ENCODE measurements around the gene UPF3B.
A peak's percentile ranks its signal among the peaks of the same experiment; 100 is the strongest.
"Not testable (repeated sequence)": the region's sequence is repeated elsewhere in the genome, so short reads cannot be mapped to it uniquely, and the experiment has no call there.

UPF3B gene

GRCh38 chrX:119852382-119853353, at the start of gene UPF3B:
UPF3B (minus strand) TSS chrX:119852963; CDS start chrX:119852928, 35 bp downstream.
- DNase-seq = peak; percentile 99

- DNase-seq = no peak
Observed at GRCh38 chrX:119900976-119901375, 48.2 kb upstream of the UPF3B start.

- no peak for DNase-seq
Observed at GRCh38 chrX:119899125-119899524, 46.4 kb upstream of the UPF3B start.

- no peak for DNase-seq
Observed at GRCh38 chrX:119895843-119896326, 43.1 kb upstream of the UPF3B start, which contains the start of gene AKAP14. AKAP14 (plus strand) TSS chrX:119895893; CDS start chrX:119903224, 7,331 bp downstream.

- not testable (repeated sequence) for DNase-seq
Observed at GRCh38 chrX:119891961-119892692, 39.4 kb upstream of the UPF3B start.

GRCh38 chrX:119890626-119891025, 37.9 kb upstream of the UPF3B start:
- DNase-seq = not testable (repeated sequence)

- DNase-seq = peak; percentile 74
Observed at GRCh38 chrX:119887721-119888425, 35.1 kb upstream of the UPF3B start.

- DNase-seq = no peak
Observed at GRCh38 chrX:119885554-119886428, 33.0 kb upstream of the UPF3B start.

- peak; percentile 6 for DNase-seq
Observed at GRCh38 chrX:119880552-119881437, 28.0 kb upstream of the UPF3B start.

- DNase-seq = no peak
Observed at GRCh38 chrX:119880076-119880475, 27.3 kb upstream of the UPF3B start.

GRCh38 chrX:119878740-119879139, 26.0 kb upstream of the UPF3B start:
- DNase-seq = no peak

- peak; percentile 94 for DNase-seq
Observed at GRCh38 chrX:119871599-119872395, 19.0 kb upstream of the UPF3B start, which contains the start of the genes NDUFA1 and RNF113A. NDUFA1 (plus strand) TSS chrX:119871832; CDS start chrX:119871912, 80 bp downstream. RNF113A (minus strand) TSS chrX:119871733; CDS start chrX:119871613, 120 bp downstream.

- no peak for DNase-seq
Observed at GRCh38 chrX:119871245-119871598, 18.5 kb upstream of the UPF3B start.

- no peak for DNase-seq
Observed at GRCh38 chrX:119870626-119871131, 17.9 kb upstream of the UPF3B start.

GRCh38 chrX:119853444-119853843, 681 bp upstream of the UPF3B start:
- DNase-seq = peak; percentile 20

- no peak for DNase-seq
Observed at GRCh38 chrX:119833905-119834304, 18.9 kb downstream of the UPF3B start.

GRCh38 chrX:119828446-119828845, 24.3 kb downstream of the UPF3B start:
- no peak for DNase-seq

- no peak for DNase-seq
Observed at GRCh38 chrX:119826399-119826959, 26.3 kb downstream of the UPF3B start.

- not testable (repeated sequence) for DNase-seq
Observed at GRCh38 chrX:119824221-119824620, 28.5 kb downstream of the UPF3B start.
